Cardiac muscle cell (in vitro differentiated cells and primary cell): ENCODE results near the gene CIB2. TPM values are rescaled to one million over a fixed set of nuclear protein-coding genes. Genes with fewer than 3 reads are reported as not detected.

Experiments
- DNase-seq, 2 donors: peaks; one replicate each; pipeline versions ENCODE4 v3.0.0 to v3.0.0-alpha.2; 2010 to 2017; ENCODE audit warnings: low read depth in 1 of 2, low spot score in 1 of 2
- H3K27ac ChIP-seq: fragments of 200-600 bp; sonication (generic); 2 replicates; pipeline ENCODE4 v1.5.1; 2016
- H3K27me3 ChIP-seq: fragments of 200-600 bp; sonication (generic); 2 replicates; pipeline ENCODE4 v1.6.0; 2016; ENCODE audit warnings: control low read depth
- H3K36me3 ChIP-seq: fragments of 200-600 bp; sonication (generic); 2 replicates; pipeline ENCODE4 v1.5.1; 2016; ENCODE audit warnings: control low read depth
- H3K4me1 ChIP-seq: fragments of 200-600 bp; sonication (generic); 2 replicates; pipeline ENCODE4 v1.8.1; 2017; ENCODE audit warnings: low read depth, mild to moderate bottlenecking, mixed run types
- H3K4me3 ChIP-seq: fragments of 200-600 bp; sonication (generic); 2 replicates; pipeline ENCODE4 v1.5.1; 2016; ENCODE audit warnings: mild to moderate bottlenecking
- H3K9me3 ChIP-seq: fragments of 200-600 bp; sonication (generic); 2 replicates; pipeline ENCODE4 v1.5.1; 2017; ENCODE audit warnings: low read depth, mild to moderate bottlenecking, control low read depth
- CTCF ChIP-seq: IDR thresholded peaks from 2 replicates; pipeline ENCODE4 v1.5.1; 2012; ENCODE audit warnings: low read depth, mild to moderate bottlenecking, low read length
- polyA plus RNA-seq: library from polyadenylated mRNA; unstranded; fragments of >200 nt; fragmentation: Nextera tagmentation; extraction: Ambion mirVana; gene quantifications from 2 replicates; pipeline ENCODE4 v1.2.1, GENCODE V29; 2016
- total RNA-seq: library from RNA; depleted of rRNA; stranded (reverse); fragments of >200 nt; gene quantifications from 2 replicates; pipeline ENCODE4 v1.2.3, GENCODE V29; 2016

CIB2 gene
- total and polyA plus RNA-seq, 2 experiments from 2014 or later: 59.9 to 63.4 TPM

- no peak for TF ChIP-seq CTCF
- Histone ChIP-seq H3K4me1 (peaks cover 8% of the 10 kb centered on the region), H3K4me3 (no peak overlapping the region), H3K9me3 (no peaks in the 10 kb centered on the region), H3K27ac (no peak overlapping the region), H3K36me3 (no peaks in the 10 kb centered on the region), H3K27me3 (no peaks in the 10 kb centered on the region)
- peak; percentile 55 to 63 for DNase-seq
Observed at GRCh38 chr15:78061963-78062427, 69.2 kb downstream of the CIB2 start.

GRCh38 chr15:78060232-78060631 is 71.0 kb downstream of the CIB2 start:
- peaks cover 23% of the 10 kb centered on the region for H3K4me1 ChIP-seq

GRCh38 chr15:78059110-78059839 is 72.0 kb downstream of the CIB2 start:
- DNase-seq: no peak
- Histone ChIP-seq H3K36me3 (no peaks in the 10 kb centered on the region), H3K4me3 (no peak overlapping the region), H3K4me1 (peaks cover 23% of the 10 kb centered on the region), H3K27ac (no peak overlapping the region), H3K27me3 (no peaks in the 10 kb centered on the region), H3K9me3 (no peaks in the 10 kb centered on the region)
- TF ChIP-seq CTCF: no peak

More at GRCh38 chr15:78060232-78060631, 71.0 kb downstream of the CIB2 start:
- no peak overlapping the region for H3K27ac ChIP-seq
- no peaks in the 10 kb centered on the region for H3K27me3 ChIP-seq
- no peak overlapping the region for H3K4me3 ChIP-seq
- no peaks in the 10 kb centered on the region for H3K9me3 ChIP-seq
- DNase-seq: no peak
- no peaks in the 10 kb centered on the region for H3K36me3 ChIP-seq
- no peak for TF ChIP-seq CTCF

DNA sequence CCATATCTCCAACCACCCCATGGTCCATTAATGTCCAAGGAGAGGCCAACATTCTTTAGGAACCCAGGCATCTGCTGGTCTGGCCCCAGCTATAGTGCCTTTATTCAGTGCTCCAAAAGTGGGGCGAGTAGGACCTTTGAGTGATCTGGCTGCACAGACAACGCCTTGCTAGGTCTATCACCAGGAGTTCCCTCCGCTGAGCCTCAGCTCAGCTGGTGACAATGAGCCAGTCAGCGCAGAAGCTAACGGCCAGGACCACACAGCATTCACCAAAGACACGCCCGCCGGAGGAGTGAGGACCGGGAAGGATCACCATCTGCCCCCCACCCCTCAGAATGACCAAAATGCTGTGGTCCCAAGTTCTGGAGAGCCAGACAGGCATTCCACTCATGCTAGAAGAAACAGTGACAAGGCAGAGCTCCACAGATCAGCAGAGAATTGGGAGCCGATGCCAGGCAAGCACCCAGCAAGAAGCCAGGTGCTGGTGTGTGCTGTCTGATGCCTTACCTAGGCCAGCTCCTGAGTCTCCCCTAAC is 72.8 kb downstream of the CIB2 start:
- peaks cover 23% of the 10 kb centered on the region for H3K4me1 ChIP-seq
- no peak for TF ChIP-seq CTCF
- no peaks in the 10 kb centered on the region for H3K27me3 ChIP-seq
- no peaks in the 10 kb centered on the region for H3K9me3 ChIP-seq
- H3K4me3 ChIP-seq: no peak overlapping the region
- no peaks in the 10 kb centered on the region for H3K36me3 ChIP-seq
- no peak overlapping the region for H3K27ac ChIP-seq
- DNase-seq: no peak

GRCh38 chr15:78057803-78058202 is 73.4 kb downstream of the CIB2 start:
- no peak for DNase-seq
- Histone ChIP-seq H3K4me1 (peaks cover 23% of the 10 kb centered on the region), H3K9me3 (no peaks in the 10 kb centered on the region), H3K27ac (no peak overlapping the region), H3K4me3 (no peak overlapping the region), H3K27me3 (no peaks in the 10 kb centered on the region), H3K36me3 (no peaks in the 10 kb centered on the region)
- no peak for TF ChIP-seq CTCF
